Kidney (tissue), 14 donors: ENCODE results near the gene PTPRQ. TPM values are rescaled to one million over a fixed set of nuclear protein-coding genes. Genes with fewer than 3 reads are reported as not detected.

Experiments
- DNase-seq, 5 donors: peaks; one replicate each; pipeline ENCODE4 v3.0.0-alpha.2; 2013 to 2020
- FAIRE-seq: peaks from 2 replicates; lab custom pipeline; 2012; peaks lifted over from hg19 to GRCh38; lab: Jason Lieb, UNC
- H3K27ac ChIP-seq, 2 donors: one replicate each; pipeline ENCODE4 v1.7.0; 2013; ENCODE audit warnings: low read depth in 2 of 2, low read length in 2 of 2, inconsistent platforms in 1 of 2
- H3K27me3 ChIP-seq: one replicate; pipeline ENCODE4 v1.7.1; 2013; ENCODE audit warnings: low read length, inconsistent platforms; ENCODE audit not compliant: control insufficient read depth, insufficient read depth
- H3K36me3 ChIP-seq, 3 donors: one replicate each; pipeline versions ENCODE4 v1.7.0 to v1.7.1; 2013; ENCODE audit warnings: low read length in 3 of 3, control low read depth in 1 of 3, inconsistent platforms in 1 of 3; ENCODE audit not compliant: insufficient read depth in 3 of 3, control insufficient read depth in 2 of 3
- H3K4me1 ChIP-seq, 3 donors: one replicate each; pipeline versions ENCODE4 v1.7.0 to v1.7.1; 2013; ENCODE audit warnings: low read length in 3 of 3, inconsistent platforms in 1 of 3, low read depth in 1 of 3; ENCODE audit not compliant: control insufficient read depth in 2 of 3, insufficient read depth in 2 of 3
- H3K4me3 ChIP-seq, 3 donors: one replicate each; pipeline versions ENCODE4 v1.7.0 to v1.8.1; 2013; ENCODE audit warnings: low read length in 3 of 3, control low read depth in 1 of 3, inconsistent platforms in 1 of 3
- H3K9ac ChIP-seq, 3 donors: one replicate each; pipeline versions ENCODE4 v1.7.0 to v1.7.1; 2013; ENCODE audit warnings: low read length in 3 of 3, control low read depth in 1 of 3, inconsistent platforms in 1 of 3
- H3K9me3 ChIP-seq, 3 donors: one replicate each; pipeline versions ENCODE4 v1.7.0 to v1.7.1; 2013; ENCODE audit warnings: low read length in 3 of 3, control low read depth in 1 of 3, inconsistent platforms in 1 of 3; ENCODE audit not compliant: control insufficient read depth in 2 of 3, insufficient read depth in 1 of 3
- CTCF ChIP-seq: IDR thresholded peaks from 3 replicates; pipeline ENCODE4 v1.5.1; 2012; ENCODE audit warnings: mild to moderate bottlenecking, moderate library complexity, borderline replicate concordance; ENCODE audit not compliant: insufficient read depth; ENCODE audit errors: extremely low read depth
- intact Hi-C: fragments of 100-400 bp; cut with DNase I; formaldehyde crosslinking; loops from one replicate; pipeline ENCODE4 v1.11.1; 2022
- polyA plus RNA-seq: library from polyadenylated mRNA; stranded (reverse); fragments of 350-450 nt; fragmentation: Illumina TruSeq; extraction: RNeasy Lipid Tissue Mini Kit (QIAGEN cat#74804); gene quantifications from one replicate; pipeline ENCODE4 v1.2.3, GENCODE V29; 2014; ENCODE audit warnings: low read depth, low replicate concordance; ENCODE audit not compliant: insufficient read depth
- total RNA-seq: library from RNA; stranded (reverse); fragmentation: NEBNext Ultra II Directional; extraction: Animal tissue kit (Norgen Biotek cat#: 25700); gene quantifications from one replicate; pipeline ENCODE4 v1.2.1, GENCODE V29; 2021
- donor health status: control.
- donor health status: control.
- donor health status: control.
- donor health status: control.
- donor health status: control.
- donor health status: DM: yes; HTN: yes; CAD: no.
- donor health status: Normal renal cell carcinoma (clear cell type).

The PTPRQ gene
- total and polyA plus RNA-seq, 2 donors from 2014 or later: 0.25 to 3.1 TPM

- Histone ChIP-seq H3K9me3 (no peaks in the 10 kb centered on the region), H3K9ac (no peak overlapping the region), H3K36me3 (no peaks in the 10 kb centered on the region), H3K27ac (no peak overlapping the region), H3K4me1 (no peaks in the 10 kb centered on the region), H3K27me3 (no peaks in the 10 kb centered on the region), H3K4me3 (no peak overlapping the region)
- TF ChIP-seq CTCF: no peak
- DNase-seq (no peak), FAIRE-seq (no peak)
- intact Hi-C loops: no loop called here
These were observed 158.4 kb downstream of the PTPRQ start for GRCh38 chr12:80602455-80602854.

GRCh38 chr12:80607361-80608135, 163.5 kb downstream of the PTPRQ start:
- DNase-seq (no peak), FAIRE-seq (no peak)
- Histone ChIP-seq H3K27ac (no peak overlapping the region), H3K9ac (no peak overlapping the region), H3K4me1 (no peaks in the 10 kb centered on the region), H3K36me3 (no peaks in the 10 kb centered on the region), H3K27me3 (no peaks in the 10 kb centered on the region), H3K9me3 (no peaks in the 10 kb centered on the region), H3K4me3 (no peak overlapping the region)
- no peak for TF ChIP-seq CTCF
- intact Hi-C loops: no loop called here

DNA sequence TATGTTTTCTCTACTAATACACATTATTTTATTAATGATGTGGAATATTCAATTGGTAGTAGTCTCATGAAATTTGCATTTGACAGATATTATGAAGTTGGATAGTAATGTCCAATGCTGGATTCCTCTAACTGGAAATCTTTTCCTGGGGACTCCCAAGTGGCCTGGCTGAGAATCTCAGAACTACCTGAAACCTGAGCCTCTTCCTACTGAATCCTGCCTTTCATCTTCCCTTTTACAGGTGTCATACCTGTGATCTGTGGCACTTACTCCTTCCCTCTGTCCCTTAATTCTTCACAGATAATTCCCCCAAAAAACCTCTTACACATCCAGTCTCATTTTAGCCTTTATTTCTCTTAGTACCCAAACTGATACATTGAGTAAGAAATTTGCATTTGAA, 173.7 kb downstream of the PTPRQ start:
- H3K27ac ChIP-seq: no peak overlapping the region
- FAIRE-seq (no peak), DNase-seq (no peak)
- H3K4me1 ChIP-seq: no peaks in the 10 kb centered on the region
- H3K36me3 ChIP-seq: no peaks in the 10 kb centered on the region
- intact Hi-C loops: no loop called here
- H3K27me3 ChIP-seq: no peaks in the 10 kb centered on the region
- TF ChIP-seq CTCF: no peak
- H3K9ac ChIP-seq: no peak overlapping the region
- H3K9me3 ChIP-seq: no peaks in the 10 kb centered on the region
- H3K4me3 ChIP-seq: no peak overlapping the region
